ENCODE data around the gene MAML3.

The MAML3 gene

DNA sequence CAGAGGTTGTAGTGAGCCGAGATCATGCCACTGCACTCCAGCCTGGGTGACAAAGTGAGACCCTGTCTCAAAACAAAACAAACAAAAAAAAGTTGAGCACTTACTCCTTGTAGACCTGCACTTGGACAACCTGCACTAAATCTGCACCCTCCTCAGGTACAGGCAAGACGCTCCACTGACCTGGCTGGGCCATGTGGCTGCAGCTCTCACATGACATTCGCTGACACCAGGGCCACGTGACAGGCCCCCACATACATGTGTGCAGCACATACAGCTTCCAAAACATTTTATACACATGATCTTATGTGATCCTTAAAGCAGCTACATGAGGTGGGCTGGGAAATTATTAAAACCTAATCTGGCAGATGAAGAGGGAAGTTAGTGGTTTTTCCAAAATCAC lies 425.8 kb downstream of the MAML3 start:
- 93% methylated on average over 4 of the region's 4 CpGs for WGBS
- peaks cover 6% of the 10 kb centered on the region for H3K79me1 ChIP-seq (replicated peaks; ENCODE audit: low read length, poor library complexity, severe bottlenecking)
- H2AFZ ChIP-seq (ENCODE audit: low read depth, low read length) = no peak overlapping the region
- no peaks in the 10 kb centered on the region for H3K9me3 ChIP-seq (ENCODE audit: control insufficient read depth, low read length)
- no peak overlapping the region for H3K18ac ChIP-seq (ENCODE audit: low read depth in 1 of 2, low read length in 2 of 2)
- H2BK12ac ChIP-seq (ENCODE audit: low read length in 2 of 2) = no peak overlapping the region
- no peak overlapping the region for H2BK5ac ChIP-seq (ENCODE audit: low read depth, low read length, poor library complexity, severe bottlenecking)
- no peak overlapping the region for H2AK5ac ChIP-seq (ENCODE audit: low read length, severe bottlenecking)
- no peak overlapping the region for H2BK15ac ChIP-seq (ENCODE audit: low read depth, poor library complexity, severe bottlenecking)
- H3K4me1 ChIP-seq (ENCODE audit: control insufficient read depth, insufficient read depth, low read depth, low read length) = peaks cover 2% of the 10 kb centered on the region
- H4K91ac ChIP-seq (ENCODE audit: low read length) = no peak overlapping the region
- H3K27ac ChIP-seq (ENCODE audit: low read length, poor library complexity, severe bottlenecking) = no peak overlapping the region
- H3K23ac ChIP-seq (ENCODE audit: low read length in 2 of 2) = no peak overlapping the region
- H3K4me2 ChIP-seq (ENCODE audit: low read length, poor library complexity, severe bottlenecking) = no peak overlapping the region
- peaks cover 12 to 20% of the 10 kb centered on the region in 2 experiments for H3K36me3 ChIP-seq (ENCODE audit: control insufficient read depth in 1 of 2, insufficient read depth in 2 of 2, low read depth in 1 of 2, low read length in 2 of 2)
- no peak for DNase-seq
- no peak overlapping the region for H2BK120ac ChIP-seq (ENCODE audit: low read depth, low read length)
- H3K4me3 ChIP-seq (ENCODE audit: insufficient read depth in 1 of 2, low read depth in 1 of 2, low read length in 2 of 2) = no peak overlapping the region
- H3K27me3 ChIP-seq (ENCODE audit: control insufficient read depth in 1 of 2, insufficient read depth in 1 of 2, low read length in 2 of 2) = no peaks in the 10 kb centered on the region
- no peak overlapping the region for H3K4ac ChIP-seq (ENCODE audit: low read depth in 1 of 2, low read length in 2 of 2)
- no peak overlapping the region for H3K14ac ChIP-seq (ENCODE audit: low read length in 2 of 2)
- H4K8ac ChIP-seq (ENCODE audit: low read length) = no peak overlapping the region
- H3K9ac ChIP-seq (ENCODE audit: low read length) = no peak overlapping the region

DNA sequence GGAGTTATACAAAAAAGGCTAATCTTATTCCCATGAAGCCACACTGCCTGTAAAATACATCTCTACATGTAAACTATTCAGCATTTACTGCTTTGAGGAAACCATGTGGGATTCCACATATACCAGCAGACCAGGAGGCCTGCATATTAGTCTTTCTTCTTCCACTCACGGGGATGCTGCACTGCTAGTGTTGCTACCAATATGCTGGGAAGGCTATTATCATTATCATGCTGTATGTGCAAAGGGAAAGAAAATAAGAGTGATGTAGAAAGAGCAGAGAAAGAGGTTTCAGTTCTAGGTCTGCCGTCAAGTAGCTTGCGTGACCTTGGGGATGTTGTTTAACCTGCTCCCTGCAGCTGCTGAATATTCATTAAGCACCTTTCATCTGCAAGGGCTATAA lies 427.4 kb downstream of the MAML3 start:
- Histone ChIP-seq H3K27ac (ENCODE audit: low read length, poor library complexity, severe bottlenecking) (no peak overlapping the region), H3K18ac (ENCODE audit: low read depth in 1 of 2, low read length in 2 of 2) (no peak overlapping the region), H3K4me2 (ENCODE audit: low read length, poor library complexity, severe bottlenecking) (no peak overlapping the region), H2AFZ (ENCODE audit: low read depth, low read length) (no peak overlapping the region), H4K8ac (ENCODE audit: low read length) (no peak overlapping the region), H2BK12ac (ENCODE audit: low read length in 2 of 2) (no peak overlapping the region), H3K9ac (ENCODE audit: low read length) (no peak overlapping the region), H4K91ac (ENCODE audit: low read length) (no peak overlapping the region), H3K4me3 (ENCODE audit: insufficient read depth in 1 of 2, low read depth in 1 of 2, low read length in 2 of 2) (no peak overlapping the region), H3K36me3 (ENCODE audit: control insufficient read depth in 1 of 2, insufficient read depth in 2 of 2, low read depth in 1 of 2, low read length in 2 of 2) (peaks cover 12 to 20% of the 10 kb centered on the region in 2 experiments), H3K23ac (ENCODE audit: low read length in 2 of 2) (no peak overlapping the region), H3K27me3 (ENCODE audit: control insufficient read depth in 1 of 2, insufficient read depth in 1 of 2, low read length in 2 of 2) (no peaks in the 10 kb centered on the region), H3K4ac (ENCODE audit: low read depth in 1 of 2, low read length in 2 of 2) (peak overlapping the region in 1 of 2 experiments; percentile 13), H3K9me3 (ENCODE audit: control insufficient read depth, low read length) (no peaks in the 10 kb centered on the region), H3K4me1 (ENCODE audit: control insufficient read depth, insufficient read depth, low read depth, low read length) (peaks cover 2% of the 10 kb centered on the region), H2BK15ac (ENCODE audit: low read depth, poor library complexity, severe bottlenecking) (no peak overlapping the region), H3K79me1 (replicated peaks; ENCODE audit: low read length, poor library complexity, severe bottlenecking) (peaks cover 6% of the 10 kb centered on the region), H2BK5ac (ENCODE audit: low read depth, low read length, poor library complexity, severe bottlenecking) (no peak overlapping the region), H2BK120ac (ENCODE audit: low read depth, low read length) (no peak overlapping the region), H2AK5ac (ENCODE audit: low read length, severe bottlenecking) (no peak overlapping the region), H3K14ac (ENCODE audit: low read length in 2 of 2) (no peak overlapping the region)
- 92% methylated on average over 3 of the region's 3 CpGs for WGBS
- DNase-seq = no peak

DNA sequence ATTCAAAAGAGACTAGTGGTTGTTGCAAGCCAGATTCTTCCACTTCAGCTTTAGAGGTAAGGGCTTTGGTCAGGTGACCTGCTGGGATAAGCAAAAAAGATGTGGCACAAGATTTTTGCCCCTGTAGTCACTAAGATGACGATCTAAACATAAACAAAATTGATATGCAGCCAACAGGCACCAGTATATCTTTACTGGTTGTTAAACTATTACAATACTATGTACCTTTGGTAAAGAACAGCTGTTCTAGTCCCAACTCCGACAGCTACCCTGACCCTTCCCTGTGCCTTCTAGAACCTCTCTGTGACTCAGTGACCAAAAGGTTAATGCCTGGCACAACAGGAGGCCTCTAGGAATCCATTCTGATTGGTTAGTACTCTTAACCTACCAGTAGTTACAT lies 428.7 kb downstream of the MAML3 start:
- Histone ChIP-seq H2AK5ac (ENCODE audit: low read length, severe bottlenecking) (no peak overlapping the region), H2BK12ac (ENCODE audit: low read length in 2 of 2) (no peak overlapping the region), H3K14ac (ENCODE audit: low read length in 2 of 2) (no peak overlapping the region), H2BK15ac (ENCODE audit: low read depth, poor library complexity, severe bottlenecking) (no peak overlapping the region), H3K27me3 (ENCODE audit: control insufficient read depth in 1 of 2, insufficient read depth in 1 of 2, low read length in 2 of 2) (no peaks in the 10 kb centered on the region), H3K9me3 (ENCODE audit: control insufficient read depth, low read length) (no peaks in the 10 kb centered on the region), H2BK5ac (ENCODE audit: low read depth, low read length, poor library complexity, severe bottlenecking) (no peak overlapping the region), H2BK120ac (ENCODE audit: low read depth, low read length) (no peak overlapping the region), H3K4me2 (ENCODE audit: low read length, poor library complexity, severe bottlenecking) (no peak overlapping the region), H3K9ac (ENCODE audit: low read length) (no peak overlapping the region), H3K4me1 (ENCODE audit: control insufficient read depth, insufficient read depth, low read depth, low read length) (peaks cover 2% of the 10 kb centered on the region), H4K8ac (ENCODE audit: low read length) (no peak overlapping the region), H4K91ac (ENCODE audit: low read length) (no peak overlapping the region), H3K27ac (ENCODE audit: low read length, poor library complexity, severe bottlenecking) (no peak overlapping the region), H3K23ac (ENCODE audit: low read length in 2 of 2) (no peak overlapping the region), H2AFZ (ENCODE audit: low read depth, low read length) (no peak overlapping the region), H3K79me1 (replicated peaks; ENCODE audit: low read length, poor library complexity, severe bottlenecking) (peaks cover 3% of the 10 kb centered on the region), H3K4ac (ENCODE audit: low read depth in 1 of 2, low read length in 2 of 2) (no peak overlapping the region), H3K18ac (ENCODE audit: low read depth in 1 of 2, low read length in 2 of 2) (no peak overlapping the region), H3K36me3 (ENCODE audit: control insufficient read depth in 1 of 2, insufficient read depth in 2 of 2, low read depth in 1 of 2, low read length in 2 of 2) (peaks cover 9 to 20% of the 10 kb centered on the region in 2 experiments), H3K4me3 (ENCODE audit: insufficient read depth in 1 of 2, low read depth in 1 of 2, low read length in 2 of 2) (no peak overlapping the region)
- DNase-seq = peak; percentile 16
- WGBS = 58% methylated on average over 2 of the region's 2 CpGs

DNA sequence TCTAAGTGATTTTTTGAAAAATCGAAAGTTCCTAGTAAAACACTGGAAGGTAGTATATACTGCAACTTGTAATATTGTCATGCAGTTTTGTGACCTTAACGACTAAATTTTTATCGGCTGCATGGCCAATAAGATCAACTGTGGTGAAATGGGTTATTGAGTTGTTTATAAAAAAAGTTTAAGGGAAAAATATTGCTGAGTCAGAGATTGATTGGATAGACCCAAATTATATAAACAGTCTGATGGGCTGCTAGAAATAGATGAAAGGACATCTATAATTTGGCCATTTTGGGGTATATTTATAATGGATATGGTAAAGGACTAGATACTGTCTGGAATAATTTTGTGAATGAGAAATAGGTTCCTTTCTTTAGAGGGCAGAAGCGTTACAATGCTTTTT lies 432.2 kb downstream of the MAML3 start:
- H2BK5ac ChIP-seq (ENCODE audit: low read depth, low read length, poor library complexity, severe bottlenecking) = no peak overlapping the region

More for the DNA sequence above, 432.2 kb downstream of the MAML3 start:
- 65% methylated on average over 3 of the region's 4 CpGs for WGBS
- Histone ChIP-seq H3K27me3 (ENCODE audit: control insufficient read depth in 1 of 2, insufficient read depth in 1 of 2, low read length in 2 of 2) (no peaks in the 10 kb centered on the region), H2AK5ac (ENCODE audit: low read length, severe bottlenecking) (no peak overlapping the region), H3K4ac (ENCODE audit: low read depth in 1 of 2, low read length in 2 of 2) (no peak overlapping the region), H4K91ac (ENCODE audit: low read length) (no peak overlapping the region), H2AFZ (ENCODE audit: low read depth, low read length) (no peak overlapping the region), H3K18ac (ENCODE audit: low read depth in 1 of 2, low read length in 2 of 2) (no peak overlapping the region), H3K4me3 (ENCODE audit: insufficient read depth in 1 of 2, low read depth in 1 of 2, low read length in 2 of 2) (no peak overlapping the region), H3K23ac (ENCODE audit: low read length in 2 of 2) (no peak overlapping the region), H3K9ac (ENCODE audit: low read length) (no peak overlapping the region), H2BK15ac (ENCODE audit: low read depth, poor library complexity, severe bottlenecking) (no peak overlapping the region), H3K4me2 (ENCODE audit: low read length, poor library complexity, severe bottlenecking) (no peak overlapping the region), H2BK120ac (ENCODE audit: low read depth, low read length) (no peak overlapping the region), H3K79me1 (replicated peaks; ENCODE audit: low read length, poor library complexity, severe bottlenecking) (peaks cover 7% of the 10 kb centered on the region), H3K4me1 (ENCODE audit: control insufficient read depth, insufficient read depth, low read depth, low read length) (peaks cover 4% of the 10 kb centered on the region), H3K27ac (ENCODE audit: low read length, poor library complexity, severe bottlenecking) (no peak overlapping the region), H4K8ac (ENCODE audit: low read length) (no peak overlapping the region), H3K36me3 (ENCODE audit: control insufficient read depth in 1 of 2, insufficient read depth in 2 of 2, low read depth in 1 of 2, low read length in 2 of 2) (peaks cover 25 to 40% of the 10 kb centered on the region in 2 experiments), H2BK12ac (ENCODE audit: low read length in 2 of 2) (no peak overlapping the region), H3K9me3 (ENCODE audit: control insufficient read depth, low read length) (no peaks in the 10 kb centered on the region), H3K14ac (ENCODE audit: low read length in 2 of 2) (no peak overlapping the region)
- DNase-seq = no peak

Data from mesenchymal stem cell (in vitro differentiated cells and primary cell).